Lung microvascular endothelial cell (primary cell): ENCODE data around the gene RBMS1. TPM values are rescaled to one million over a fixed set of nuclear protein-coding genes. Genes with fewer than 3 reads are reported as not detected.
"Not testable (repeated sequence)": the region's sequence is repeated elsewhere in the genome, so short reads cannot be mapped to it uniquely, and the experiment has no call there.

ENCODE experiments used
- DNase-seq, 2 donors: peaks; one replicate each; pipeline versions ENCODE4 v3.0.0 to v3.0.0-alpha.2; 2010; ENCODE audit warnings: low read depth in 2 of 2
- total RNA-seq: library from RNA; depleted of rRNA; stranded (reverse); fragments of >200 nt; gene quantifications from 2 replicates; pipeline ENCODE4 v1.2.1, GENCODE V29; 2014

The RBMS1 gene
- total RNA-seq, 1 donor from 2014 or later: 74.2 TPM

DNA sequence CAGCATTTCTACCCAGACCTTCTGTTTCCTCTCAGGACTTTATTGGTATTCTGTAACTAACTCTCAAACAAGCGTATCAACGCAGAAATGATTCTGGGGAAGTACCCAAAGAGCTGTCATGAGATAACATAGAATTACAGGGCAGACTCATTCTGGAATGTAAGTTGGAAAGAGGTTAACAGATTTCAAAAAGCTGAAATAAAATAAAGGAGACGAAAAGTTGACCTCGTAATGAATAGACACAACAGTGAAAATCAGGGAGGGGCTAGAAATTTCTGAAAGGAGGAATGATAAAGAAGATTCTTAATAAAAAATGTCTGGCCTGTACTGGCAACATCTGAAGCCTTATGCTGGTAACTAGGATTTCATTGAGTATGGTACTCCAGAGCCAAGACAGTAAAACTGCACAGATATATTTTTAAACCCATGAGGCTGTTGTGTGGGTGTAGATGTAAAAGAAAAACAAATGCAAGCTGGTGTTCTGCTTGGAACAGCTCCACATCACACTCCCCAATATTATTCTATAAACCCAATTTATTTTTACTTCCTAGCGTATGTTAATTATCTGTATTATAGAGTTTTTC lies 23.9 kb downstream of the RBMS1 start:
- no peak for DNase-seq

DNA sequence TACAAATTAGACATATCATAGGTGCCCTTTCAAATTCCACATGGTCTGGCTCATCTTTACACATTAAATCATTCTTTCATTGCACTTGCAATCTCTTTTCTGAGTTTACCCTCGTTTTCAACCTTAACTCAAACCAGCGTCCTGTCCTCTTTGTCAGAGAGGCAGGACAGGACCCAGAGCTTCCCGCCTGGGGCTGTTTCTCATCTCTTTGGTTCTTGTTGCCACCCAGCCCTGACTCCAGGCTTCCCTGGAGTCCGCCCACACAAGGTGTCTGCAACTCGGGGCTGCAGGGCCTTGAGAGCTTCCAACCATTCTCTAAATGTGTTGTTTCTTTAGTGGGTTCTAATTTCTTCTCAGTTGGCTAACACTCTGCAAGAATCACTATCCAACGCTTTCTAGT lies 24.4 kb downstream of the RBMS1 start:
- DNase-seq: no peak

DNA sequence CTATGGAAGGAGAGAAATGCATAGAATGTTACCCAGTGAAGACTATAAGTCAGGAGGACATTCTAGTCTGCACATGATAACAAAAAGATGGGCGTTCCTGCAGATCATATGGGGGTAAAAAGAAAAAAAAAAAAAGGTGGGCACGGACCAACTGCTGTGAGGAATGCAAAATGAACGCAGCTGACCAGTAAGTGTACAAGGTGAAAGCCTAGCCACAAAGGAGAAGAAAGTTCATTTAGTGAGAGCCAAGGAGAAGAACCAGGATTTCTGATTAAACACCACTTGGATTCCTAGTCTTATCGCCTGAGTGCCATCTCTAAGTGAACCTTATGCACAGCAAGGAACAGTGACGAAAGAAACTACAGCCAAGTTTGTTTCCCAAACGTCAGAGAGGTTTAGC lies 26.5 kb downstream of the RBMS1 start:
- no peak for DNase-seq

DNA sequence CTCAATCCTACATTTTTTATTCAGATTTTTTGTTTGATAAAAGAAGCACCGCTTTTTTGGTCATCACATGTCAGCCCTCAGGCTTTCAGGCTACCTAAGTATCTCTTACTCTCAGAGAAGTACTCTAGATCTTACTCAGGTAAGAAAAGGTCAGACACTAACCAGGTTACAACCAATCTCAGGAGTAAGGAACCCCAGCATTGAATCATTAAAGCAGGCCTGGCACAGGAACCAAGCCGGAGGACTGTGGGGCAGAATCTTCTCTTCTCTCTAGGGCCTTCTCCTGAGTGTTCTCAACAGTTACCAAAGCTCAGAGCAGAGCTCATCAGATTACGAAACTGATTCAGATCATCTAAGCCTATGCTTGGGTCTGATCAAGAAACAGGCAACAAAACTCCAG lies 28.2 kb downstream of the RBMS1 start:
- no peak for DNase-seq

DNA sequence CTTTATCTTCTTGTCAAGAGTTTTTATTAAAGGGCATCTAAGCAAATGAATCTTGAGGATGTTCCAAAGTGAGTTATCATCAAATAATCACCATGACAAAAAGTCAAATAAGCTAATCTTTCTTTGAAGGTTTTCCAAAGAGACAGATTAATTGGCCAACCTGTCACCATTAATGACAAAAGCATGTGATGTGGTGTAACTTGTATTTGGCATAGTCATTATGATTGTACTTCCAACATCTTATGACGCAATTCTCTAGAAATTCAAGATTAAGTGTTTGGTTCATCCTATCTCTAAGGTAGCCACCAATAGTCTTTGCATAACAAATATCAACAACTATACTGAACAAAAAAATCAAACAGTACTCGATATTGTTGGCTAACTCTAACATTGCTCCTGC lies 28.6 kb downstream of the RBMS1 start:
- DNase-seq: no peak

DNA sequence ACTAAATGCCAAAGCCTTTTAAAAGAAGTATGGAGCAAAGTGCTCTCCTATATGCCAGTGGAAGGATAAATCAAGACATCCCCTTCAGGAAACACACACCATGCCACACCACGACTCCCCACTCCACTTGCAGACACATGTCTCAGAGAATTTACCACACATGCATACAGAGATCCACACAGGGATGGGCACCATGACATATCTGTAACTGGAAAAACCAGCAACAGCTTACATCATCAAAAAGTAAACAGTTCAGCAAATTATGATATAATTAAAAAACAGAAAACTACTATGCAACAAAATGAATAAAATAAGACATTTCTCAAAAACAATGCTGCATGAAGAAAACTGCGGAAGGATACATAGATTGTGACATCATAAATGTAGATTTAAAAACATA lies 29.6 kb downstream of the RBMS1 start:
- no peak for DNase-seq

DNA sequence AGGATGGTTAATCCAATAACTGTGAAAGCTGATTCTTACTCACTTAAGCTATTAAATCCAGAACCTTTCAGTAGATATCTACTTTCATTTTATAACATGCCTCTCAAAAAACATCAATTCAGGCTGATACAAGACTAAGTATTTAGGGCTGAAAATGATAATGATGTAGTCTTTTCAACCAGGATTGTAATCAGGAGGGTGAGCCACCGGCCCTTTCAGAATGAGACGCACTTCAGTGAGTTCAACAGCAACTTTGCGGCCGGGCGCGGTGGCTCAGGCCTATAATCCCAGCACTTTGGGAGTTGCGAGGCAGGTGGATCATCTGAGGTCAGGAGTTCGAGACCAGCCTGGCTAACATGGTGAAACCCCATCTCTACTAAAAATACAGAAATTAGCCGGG lies 30.4 kb downstream of the RBMS1 start:
- no peak for DNase-seq

DNA sequence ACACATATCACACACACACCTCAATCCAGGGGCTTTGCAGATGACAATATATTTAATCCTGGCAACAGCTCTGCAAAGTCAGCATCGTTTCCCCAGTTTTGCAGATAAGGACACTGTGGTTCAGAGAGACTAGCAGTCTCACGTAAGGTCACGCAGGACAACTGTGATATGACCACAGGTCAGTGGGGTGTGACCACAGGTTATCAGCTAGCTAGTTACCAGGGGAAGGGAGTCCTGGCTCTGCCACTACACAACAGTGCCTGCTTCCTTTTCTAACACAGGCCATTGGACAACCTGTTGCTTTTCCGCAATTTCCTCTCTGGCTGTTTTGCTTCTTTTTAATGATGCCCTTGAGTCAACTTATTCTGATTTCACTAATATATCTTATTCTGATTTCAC lies 33.3 kb downstream of the RBMS1 start:
- no peak for DNase-seq

DNA sequence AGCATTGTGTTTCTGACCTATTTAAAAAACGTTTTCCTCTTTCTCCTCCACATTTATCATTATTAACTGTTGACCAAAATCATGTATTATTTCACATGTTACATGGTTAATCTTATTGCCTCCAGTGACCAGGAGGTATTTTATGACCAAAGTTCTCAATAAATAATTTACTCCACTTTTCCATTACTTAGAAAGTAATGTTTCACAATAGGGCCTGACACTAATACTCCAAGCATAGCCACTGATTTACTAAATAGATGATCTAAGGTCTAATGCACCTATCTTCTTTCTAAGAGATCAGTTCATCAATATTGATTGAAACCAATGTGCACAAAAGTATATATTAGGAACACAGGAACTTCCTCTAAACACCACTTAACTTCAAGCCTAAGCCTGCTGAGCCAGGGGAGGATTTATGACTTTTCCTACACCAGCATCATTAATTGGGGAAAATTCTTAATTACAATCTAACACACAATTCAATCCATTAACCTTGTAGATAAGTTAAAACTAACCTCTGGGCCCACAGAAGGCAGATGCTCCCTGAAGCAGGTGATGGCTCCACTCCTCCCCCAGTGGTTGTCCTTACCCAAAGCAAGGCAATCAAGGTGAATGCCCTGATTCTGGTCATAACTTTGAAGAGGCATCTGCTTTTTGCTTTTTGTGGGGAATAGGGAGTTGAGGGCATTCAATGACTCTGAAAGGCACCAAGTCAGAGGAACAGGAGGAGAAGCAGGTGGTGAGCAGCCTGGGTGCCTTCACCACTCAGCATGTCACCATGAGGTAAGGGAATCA lies 33.9 kb downstream of the RBMS1 start:
- no peak for DNase-seq

DNA sequence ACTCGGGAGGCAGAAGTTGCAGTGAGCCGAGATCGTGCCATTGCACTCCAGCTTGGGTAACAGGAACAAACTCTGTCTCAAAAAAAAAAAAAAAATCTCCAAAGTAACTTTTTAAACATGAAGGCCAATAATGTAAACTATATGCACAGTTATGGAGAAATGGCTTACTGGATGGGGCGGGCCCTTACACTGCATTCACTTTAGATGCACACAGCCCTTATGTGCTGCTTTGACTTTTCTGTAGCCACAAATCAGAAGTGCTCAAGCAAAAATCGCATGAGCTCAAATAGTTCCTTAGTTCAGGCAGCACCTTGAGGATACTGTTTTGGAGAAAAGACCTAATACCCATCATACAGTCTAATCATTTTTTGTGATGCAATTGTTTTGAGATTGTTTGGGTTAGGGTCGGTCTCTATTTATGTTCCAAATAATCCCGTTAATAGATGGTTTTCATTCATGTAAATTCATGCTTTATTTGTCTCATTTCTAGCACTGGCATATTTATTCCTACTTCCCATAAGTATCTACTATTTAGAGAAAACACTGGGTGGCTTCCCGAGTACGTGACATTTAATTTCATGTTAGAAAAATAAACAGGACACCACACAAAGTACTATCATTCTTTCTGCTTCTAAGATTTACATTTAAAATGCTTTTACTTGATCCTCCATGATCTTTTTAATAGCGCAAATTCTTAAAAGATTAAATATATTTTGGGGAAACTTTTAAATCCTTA lies 34.7 kb downstream of the RBMS1 start:
- DNase-seq: no peak

DNA sequence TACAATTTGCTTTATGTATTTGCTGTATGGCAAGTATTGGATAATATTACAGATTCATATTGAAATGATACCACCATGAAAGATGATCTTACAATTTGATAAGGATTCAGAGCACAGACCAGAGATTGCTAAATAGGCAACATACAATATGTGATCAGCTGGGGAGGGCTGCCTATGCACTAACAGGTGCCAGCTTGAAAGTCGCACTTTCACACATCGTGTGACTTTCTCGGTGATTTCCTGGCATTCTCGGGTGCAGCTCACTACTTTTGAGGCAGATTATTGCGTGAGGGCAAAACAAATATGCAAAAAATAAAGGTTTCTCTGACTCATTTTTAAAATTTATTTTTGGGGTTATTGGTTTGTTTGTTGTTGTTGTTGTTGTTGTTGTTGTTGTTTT lies 36.0 kb downstream of the RBMS1 start:
- no peak for DNase-seq

DNA sequence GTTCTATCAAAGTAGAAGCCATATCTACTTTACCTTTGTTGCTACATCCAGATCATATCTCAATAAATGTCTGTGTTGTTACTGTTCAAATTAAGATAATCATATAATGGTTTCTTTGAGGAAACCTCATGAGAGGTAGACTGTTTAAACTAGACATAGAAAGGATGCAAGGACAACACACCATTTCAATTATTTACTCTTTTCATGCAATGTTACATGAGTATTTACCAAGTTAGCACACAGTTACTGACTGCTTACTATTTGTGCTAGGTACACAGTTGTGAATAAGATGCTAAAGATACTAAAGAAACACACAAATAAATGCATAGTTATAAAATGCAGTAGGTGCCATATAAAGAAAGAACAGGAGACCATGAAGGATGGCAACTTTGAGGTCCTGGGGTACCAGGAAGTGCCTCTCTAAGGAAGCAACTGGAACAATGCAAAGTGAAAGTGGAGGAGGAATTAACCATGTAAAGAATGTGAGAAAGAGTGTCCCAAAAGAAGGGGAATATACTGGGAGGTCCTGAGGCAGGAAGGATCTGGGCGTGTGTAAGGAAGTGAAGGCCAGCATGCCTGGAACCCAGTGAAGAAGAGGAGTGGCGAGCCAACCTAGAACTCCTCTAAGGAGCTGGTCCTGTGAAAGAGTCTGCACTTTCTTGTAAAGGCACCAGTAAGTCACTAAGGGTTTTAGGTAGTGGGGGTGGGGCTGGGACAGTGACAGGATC lies 39.4 kb downstream of the RBMS1 start:
- DNase-seq: peak in 1 of 2 donors; percentile 37

DNA sequence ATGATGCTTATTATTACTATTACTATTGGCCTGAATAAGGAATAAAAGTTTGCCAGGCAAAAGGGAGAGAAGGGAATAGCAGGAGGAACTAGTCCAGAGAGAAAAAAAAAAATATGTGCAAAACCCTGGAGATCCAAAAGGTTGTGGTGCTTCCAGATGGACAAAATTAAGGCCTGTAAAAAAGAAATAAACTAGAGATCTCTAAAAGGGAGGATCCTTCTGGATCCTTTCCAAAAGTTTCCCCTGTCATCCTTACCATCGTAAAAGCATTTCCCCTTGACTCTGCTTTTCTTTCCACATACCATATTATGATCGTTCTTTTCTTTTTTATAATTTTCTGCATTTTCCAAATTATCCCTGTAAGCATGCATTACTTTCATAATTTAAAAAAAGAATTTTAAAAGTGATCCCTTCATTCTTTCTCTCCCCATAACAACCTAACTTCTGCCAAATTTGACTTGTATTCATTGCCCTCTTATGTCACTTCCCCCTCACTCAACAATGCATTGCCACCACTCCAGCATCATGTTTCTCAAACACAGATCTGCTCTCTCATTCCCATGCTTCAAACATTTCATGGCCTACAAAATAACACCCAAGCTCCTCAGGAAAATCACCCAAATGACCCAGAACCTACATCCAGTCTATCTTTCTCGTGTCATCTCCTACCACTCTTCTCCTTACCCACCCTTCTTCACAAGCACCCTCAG lies 40.3 kb downstream of the RBMS1 start:
- peak in 1 of 2 donors; percentile 73 for DNase-seq

DNA sequence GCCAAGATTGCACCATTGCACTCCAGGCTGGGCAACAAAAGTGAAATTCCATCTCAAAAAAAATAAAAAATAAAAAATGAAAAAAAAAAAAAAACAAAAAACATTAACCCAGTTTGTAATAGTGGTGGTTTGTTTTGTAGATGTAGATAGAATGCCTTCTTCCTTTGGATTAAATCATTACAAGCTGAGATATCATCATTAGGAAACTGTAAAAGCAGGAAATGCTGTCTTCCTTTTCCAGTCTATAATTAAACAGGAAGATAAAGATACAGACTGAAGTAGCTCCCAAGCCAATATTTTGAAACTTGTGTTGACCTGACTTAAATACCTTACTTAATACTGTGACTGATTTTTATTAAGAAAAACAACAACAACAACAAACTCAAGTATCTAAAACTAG lies 43.1 kb downstream of the RBMS1 start:
- no peak for DNase-seq

DNA sequence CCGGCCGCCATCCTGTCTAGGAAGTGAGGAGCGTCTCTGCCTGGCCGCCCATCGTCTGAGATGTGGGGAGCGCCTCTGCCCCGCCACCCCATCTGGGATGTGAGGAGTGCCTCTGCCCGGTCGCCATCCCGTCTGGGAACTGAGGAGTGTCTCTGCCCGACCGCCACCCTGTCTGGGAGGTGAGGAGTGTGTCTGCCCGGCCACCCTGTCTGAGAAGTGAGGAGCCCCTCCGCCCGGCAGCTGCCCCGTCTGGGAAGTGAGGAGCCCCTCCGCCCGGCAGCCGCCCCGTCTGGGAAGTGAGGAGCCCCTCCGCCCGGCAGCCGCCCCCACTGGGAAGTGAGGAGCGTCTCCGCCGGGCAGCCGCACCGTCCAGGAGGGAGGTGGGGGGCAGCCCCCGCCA lies 44.8 kb downstream of the RBMS1 start:
- not testable (repeated sequence) for DNase-seq

DNA sequence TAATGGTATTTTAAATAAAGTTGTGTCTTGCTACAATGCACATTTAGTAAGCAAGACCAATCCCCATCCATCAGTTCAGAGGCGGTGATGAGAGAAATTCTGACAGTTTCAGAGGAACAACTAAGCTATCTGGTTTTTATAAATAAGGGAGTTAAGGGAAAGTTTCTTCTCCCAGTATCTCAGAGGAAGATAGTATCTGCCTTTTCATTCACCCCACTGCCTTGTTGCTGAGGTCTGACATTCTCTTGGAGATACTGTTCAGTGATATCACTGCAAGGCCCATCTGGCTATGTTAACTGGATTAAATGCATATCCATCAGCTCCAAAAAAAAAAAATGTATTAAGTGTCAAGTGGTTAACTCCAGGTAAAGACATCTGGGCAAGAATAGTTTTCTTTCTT lies 47.9 kb downstream of the RBMS1 start:
- DNase-seq: no peak

DNA sequence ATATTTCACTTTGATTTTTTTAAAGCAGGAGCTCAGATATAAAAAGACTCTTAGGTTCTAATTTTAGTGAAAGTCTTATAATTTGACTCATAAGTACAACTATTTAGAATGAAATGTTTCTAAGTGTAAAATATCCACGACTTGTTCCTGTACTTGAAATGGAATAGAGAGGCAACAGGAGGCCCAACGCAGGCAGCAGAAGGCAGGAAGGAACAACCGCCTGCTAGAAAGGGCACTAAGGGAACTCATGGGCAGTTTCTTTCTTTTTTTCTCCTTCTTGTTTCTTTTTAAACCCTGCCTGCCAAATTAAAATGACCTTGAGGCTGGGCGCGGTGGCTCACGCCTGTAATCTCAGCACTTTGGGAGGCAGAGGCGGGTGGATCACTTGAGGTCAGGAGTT lies 51.0 kb downstream of the RBMS1 start:
- no peak for DNase-seq

DNA sequence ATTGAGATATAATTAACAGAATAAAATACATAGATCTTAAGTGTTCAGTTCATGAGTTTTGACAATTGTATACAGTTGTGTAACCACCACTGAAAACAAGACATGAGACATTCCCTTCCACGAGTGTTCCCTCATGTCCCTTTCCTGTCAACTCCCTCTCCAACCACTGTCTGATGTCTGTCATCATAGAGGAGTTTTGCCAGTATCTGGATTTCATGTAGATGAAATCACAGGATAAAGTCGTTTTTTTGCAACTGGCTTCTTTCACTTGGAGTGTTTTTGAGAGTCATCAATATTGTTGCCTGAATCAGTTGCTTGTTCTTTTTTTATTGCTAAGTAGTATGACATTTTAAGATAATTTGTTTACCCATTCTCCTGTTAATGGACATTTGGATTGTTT lies 52.7 kb downstream of the RBMS1 start:
- DNase-seq: peak in 1 of 2 donors; percentile 80

DNA sequence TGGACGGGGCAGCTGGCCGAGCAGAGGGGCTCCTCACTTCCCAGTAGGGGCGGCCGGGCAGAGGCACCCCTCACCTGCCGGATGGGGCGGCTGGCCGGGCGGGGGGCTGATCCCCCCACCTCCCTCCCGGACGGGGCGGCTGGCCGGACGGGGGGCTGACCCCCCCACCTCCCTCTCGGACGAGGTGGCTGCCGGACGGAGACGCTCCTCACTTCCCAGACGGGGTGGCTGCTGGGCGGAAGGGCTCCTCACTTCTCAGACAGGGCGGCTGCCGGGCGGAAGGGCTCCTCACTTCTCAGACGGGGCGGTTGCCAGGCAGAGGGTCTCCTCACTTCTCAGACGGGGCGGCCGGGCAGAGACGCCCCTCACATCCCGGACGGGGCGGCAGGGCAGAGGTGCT lies 54.6 kb downstream of the RBMS1 start:
- not testable (repeated sequence) for DNase-seq

DNA sequence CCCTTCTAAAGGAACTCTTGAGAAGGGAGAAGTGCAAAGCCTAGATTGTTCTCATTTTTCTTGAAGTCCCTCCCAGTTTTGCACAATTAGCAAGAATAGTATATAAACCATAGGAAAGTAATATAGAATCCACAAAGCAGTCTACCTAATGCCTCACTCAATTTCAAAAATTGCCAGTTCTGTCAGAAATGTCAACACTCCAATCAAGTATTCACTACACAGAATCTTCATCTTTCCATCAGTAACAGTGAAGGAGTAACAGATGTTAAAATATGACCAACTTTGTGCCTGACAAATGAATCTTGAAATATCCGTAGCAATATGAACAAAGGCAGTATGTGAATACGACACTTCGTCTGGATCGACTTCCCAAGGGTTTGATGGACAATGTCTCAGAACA lies 56.3 kb downstream of the RBMS1 start:
- no peak for DNase-seq

DNA sequence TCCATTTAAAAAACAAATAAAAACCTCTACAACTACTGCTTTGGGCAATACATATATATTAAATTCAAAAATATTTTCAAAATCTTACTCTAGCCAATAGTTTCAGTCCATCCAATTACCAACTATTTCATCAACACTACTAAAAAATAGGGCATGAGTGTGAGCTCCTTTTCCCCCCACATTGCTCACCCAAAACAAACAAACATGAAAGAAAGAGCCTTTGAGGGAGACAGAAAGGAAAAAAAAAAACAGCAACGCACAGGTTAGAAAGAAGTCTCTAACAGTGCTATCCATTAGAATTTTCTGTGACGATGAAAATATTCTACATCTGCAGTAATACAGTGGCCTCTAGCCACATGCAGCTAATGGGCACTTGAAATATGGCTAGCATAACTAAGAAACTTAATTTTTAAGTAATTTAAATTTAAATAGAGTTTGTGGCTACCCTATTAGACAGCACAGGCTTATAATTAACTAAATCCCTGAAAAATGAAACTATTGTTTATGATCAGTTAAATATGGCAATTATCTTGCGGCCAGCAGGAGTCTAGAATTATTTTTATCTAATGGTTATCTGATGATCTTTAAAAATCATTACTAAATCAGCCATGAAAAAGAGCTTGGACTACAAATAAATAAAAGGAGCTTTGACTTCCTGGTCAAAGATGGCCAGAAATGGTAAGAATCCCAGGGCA lies 59.2 kb downstream of the RBMS1 start:
- DNase-seq: no peak
